WTC11 (cell line): ENCODE measurements around the gene PRR13. TPM values are rescaled to one million over a fixed set of nuclear protein-coding genes. Genes with fewer than 3 reads are reported as not detected.

Experiments
- ATAC-seq: fragments of 200-7000 bp; cut with Tn5 transposase; 2 replicates; pipeline ENCODE4 v1.10.0; 2021; ENCODE audit warnings: mild to moderate bottlenecking, moderate library complexity
- CTCF ChIA-PET: fragments of 300-600 bp; sonication (Branson Sonifier 250); formaldehyde crosslinking; loops from one replicate; lab custom pipeline; 2021; ENCODE audit warnings: antibody characterized with exemption; lab: Charles Lee
- POLR2A ChIA-PET: fragments of 350-600 bp; sonication (Branson Sonifier 250); formaldehyde crosslinking; loops from one replicate; lab custom pipeline; 2021; ENCODE audit warnings: antibody characterized with exemption; lab: Charles Lee
- DNase-seq: peaks from one replicate; pipeline ENCODE4 v3.0.0; 2021; ENCODE audit warnings: low spot score
- H3K27ac Mint-ChIP-seq: 2 replicates; pipeline ENCODE4 v1.8.0; 2021; ENCODE audit warnings: mixed read lengths
- H3K27me3 Mint-ChIP-seq: 2 replicates; pipeline ENCODE4 v1.8.0; 2021; ENCODE audit warnings: low read depth, mild to moderate bottlenecking, moderate library complexity, mixed read lengths
- H3K36me3 Mint-ChIP-seq: 2 replicates; pipeline ENCODE4 v1.8.0; 2021; ENCODE audit warnings: mixed read lengths
- H3K4me1 Mint-ChIP-seq: 2 replicates; pipeline ENCODE4 v1.8.0; 2022; ENCODE audit warnings: mixed read lengths
- H3K4me3 Mint-ChIP-seq: 2 replicates; pipeline ENCODE4 v1.8.0; 2021; ENCODE audit warnings: mild to moderate bottlenecking, moderate library complexity, mixed read lengths
- H3K9me3 Mint-ChIP-seq: 2 replicates; pipeline ENCODE4 v1.8.0; 2021; ENCODE audit warnings: mixed read lengths
- CTCF ChIP-seq: fragments of 200-600 bp; IDR thresholded peaks from 2 replicates; pipeline ENCODE4 v1.8.0; 2022; ENCODE audit warnings: antibody characterized with exemption
- E2F1 ChIP-seq: sonication (generic); formaldehyde crosslinking; IDR thresholded peaks from 2 replicates; pipeline ENCODE4 v1.8.0; 2022; ENCODE audit warnings: mild to moderate bottlenecking, missing genetic modification reagents
- E2F4 ChIP-seq: sonication (generic); formaldehyde crosslinking; IDR thresholded peaks from 2 replicates; pipeline ENCODE4 v1.8.1; 2022; ENCODE audit warnings: low read depth, mild to moderate bottlenecking, moderate library complexity, missing genetic modification reagents, borderline replicate concordance
- EMX1 ChIP-seq: fragments of 250-450 bp; sonication (Bioruptor Pico); IDR thresholded peaks from 2 replicates; pipeline ENCODE4 v1.8.0; 2021; ENCODE audit warnings: mild to moderate bottlenecking
- FOXP1 ChIP-seq: sonication (generic); formaldehyde crosslinking; IDR thresholded peaks from 2 replicates; pipeline ENCODE4 v1.8.0; 2022; ENCODE audit warnings: missing genetic modification reagents, mild to moderate bottlenecking, moderate library complexity, borderline replicate concordance
- NR3C1 ChIP-seq: sonication (generic); formaldehyde crosslinking; conservative IDR thresholded peaks from 2 replicates; pipeline ENCODE4 v1.8.1; 2023; ENCODE audit warnings: low read depth, mild to moderate bottlenecking, missing genetic modification reagents
- SMAD4 ChIP-seq: sonication (generic); formaldehyde crosslinking; IDR thresholded peaks from 2 replicates; pipeline ENCODE4 v1.8.0; 2022; ENCODE audit warnings: mild to moderate bottlenecking, missing genetic modification reagents
- TCF7 ChIP-seq: sonication (generic); formaldehyde crosslinking; IDR thresholded peaks from 2 replicates; pipeline ENCODE4 v1.8.0; 2022; ENCODE audit warnings: mild to moderate bottlenecking, low read depth, missing genetic modification reagents, moderate library complexity
- TEAD1 ChIP-seq: sonication (generic); formaldehyde crosslinking; IDR thresholded peaks from 2 replicates; pipeline ENCODE4 v1.8.0; 2022; ENCODE audit warnings: mild to moderate bottlenecking, missing genetic modification reagents
- USF2 ChIP-seq: sonication (generic); formaldehyde crosslinking; IDR thresholded peaks from 2 replicates; pipeline ENCODE4 v1.8.1; 2023; ENCODE audit warnings: mild to moderate bottlenecking, missing genetic modification reagents, moderate library complexity
- ZBTB43 ChIP-seq: sonication (generic); formaldehyde crosslinking; IDR thresholded peaks from 2 replicates; pipeline ENCODE4 v1.8.1; 2023; ENCODE audit warnings: mild to moderate bottlenecking, missing genetic modification reagents
- ZNF232 ChIP-seq: sonication (generic); formaldehyde crosslinking; IDR thresholded peaks from 2 replicates; pipeline ENCODE4 v1.8.0; 2022; ENCODE audit warnings: mild to moderate bottlenecking, missing genetic modification reagents
- total RNA-seq: library from RNA; stranded (reverse); gene quantifications from 3 replicates; pipeline ENCODE4 v1.2.3, GENCODE V29; 2021
- TF ChIP-seq, protein P1 (sequence below): fragments of 250-450 bp; sonication (Bioruptor Pico); IDR thresholded peaks from 2 replicates; pipeline ENCODE4 v1.9.0; 2021; ENCODE audit warnings: moderate library complexity, mild to moderate bottlenecking, inconsistent platforms, borderline replicate concordance
- TF ChIP-seq, protein P2 (sequence below): fragments of 250-450 bp; sonication (Bioruptor Pico); IDR thresholded peaks from 2 replicates; pipeline ENCODE4 v1.9.0; 2021; ENCODE audit warnings: mild to moderate bottlenecking, borderline replicate concordance
- TF ChIP-seq, protein P3 (sequence below): sonication (generic); formaldehyde crosslinking; IDR thresholded peaks from 2 replicates; pipeline ENCODE4 v1.8.0; 2023; ENCODE audit warnings: mild to moderate bottlenecking, missing genetic modification reagents
- TF ChIP-seq, protein P4 (sequence below): sonication (generic); formaldehyde crosslinking; IDR thresholded peaks from 2 replicates; pipeline ENCODE4 v1.8.0; 2023; ENCODE audit warnings: missing genetic modification reagents
- TF ChIP-seq, protein P5 (sequence below): fragments of 250-450 bp; sonication (Bioruptor Pico); IDR thresholded peaks from 2 replicates; pipeline ENCODE4 v1.8.0; 2021; ENCODE audit warnings: mild to moderate bottlenecking

Gene PRR13
- total RNA-seq, 1 experiment from 2014 or later = 187 TPM

GRCh38 chr12:53430116-53430515 is 11.4 kb upstream of the PRR13 start:
- Mint-ChIP-seq H3K4me1 (no peaks in the 10 kb centered on the region), H3K9me3 (no peaks in the 10 kb centered on the region), H3K27me3 (no peaks in the 10 kb centered on the region), H3K36me3 (no peaks in the 10 kb centered on the region), H3K4me3 (no peak overlapping the region), H3K27ac (no peak overlapping the region)
- ChIA-PET POLR2A (no interaction called here), CTCF (interaction anchor here (0.6 to 4.2 kb wide), 4 partner anchors 9 to 779 kb away, joined by 5 to 22 read pairs (median 7); partner anchors contain the start of gene AAAS)
- TF ChIP-seq, protein P1, sequence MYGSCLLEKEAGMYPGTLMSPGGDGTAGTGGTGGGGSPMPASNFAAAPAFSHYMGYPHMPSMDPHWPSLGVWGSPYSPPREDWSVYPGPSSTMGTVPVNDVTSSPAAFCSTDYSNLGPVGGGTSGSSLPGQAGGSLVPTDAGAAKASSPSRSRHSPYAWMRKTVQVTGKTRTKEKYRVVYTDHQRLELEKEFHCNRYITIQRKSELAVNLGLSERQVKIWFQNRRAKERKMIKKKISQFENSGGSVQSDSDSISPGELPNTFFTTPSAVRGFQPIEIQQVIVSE (CRISPR knock-in tag) = no peak
- TF ChIP-seq FOXP1 (CRISPR knock-in tag) = no peak
- no peak for TF ChIP-seq ZBTB43 (CRISPR knock-in tag)
- TF ChIP-seq USF2 (CRISPR knock-in tag) = no peak
- TF ChIP-seq, protein P2, sequence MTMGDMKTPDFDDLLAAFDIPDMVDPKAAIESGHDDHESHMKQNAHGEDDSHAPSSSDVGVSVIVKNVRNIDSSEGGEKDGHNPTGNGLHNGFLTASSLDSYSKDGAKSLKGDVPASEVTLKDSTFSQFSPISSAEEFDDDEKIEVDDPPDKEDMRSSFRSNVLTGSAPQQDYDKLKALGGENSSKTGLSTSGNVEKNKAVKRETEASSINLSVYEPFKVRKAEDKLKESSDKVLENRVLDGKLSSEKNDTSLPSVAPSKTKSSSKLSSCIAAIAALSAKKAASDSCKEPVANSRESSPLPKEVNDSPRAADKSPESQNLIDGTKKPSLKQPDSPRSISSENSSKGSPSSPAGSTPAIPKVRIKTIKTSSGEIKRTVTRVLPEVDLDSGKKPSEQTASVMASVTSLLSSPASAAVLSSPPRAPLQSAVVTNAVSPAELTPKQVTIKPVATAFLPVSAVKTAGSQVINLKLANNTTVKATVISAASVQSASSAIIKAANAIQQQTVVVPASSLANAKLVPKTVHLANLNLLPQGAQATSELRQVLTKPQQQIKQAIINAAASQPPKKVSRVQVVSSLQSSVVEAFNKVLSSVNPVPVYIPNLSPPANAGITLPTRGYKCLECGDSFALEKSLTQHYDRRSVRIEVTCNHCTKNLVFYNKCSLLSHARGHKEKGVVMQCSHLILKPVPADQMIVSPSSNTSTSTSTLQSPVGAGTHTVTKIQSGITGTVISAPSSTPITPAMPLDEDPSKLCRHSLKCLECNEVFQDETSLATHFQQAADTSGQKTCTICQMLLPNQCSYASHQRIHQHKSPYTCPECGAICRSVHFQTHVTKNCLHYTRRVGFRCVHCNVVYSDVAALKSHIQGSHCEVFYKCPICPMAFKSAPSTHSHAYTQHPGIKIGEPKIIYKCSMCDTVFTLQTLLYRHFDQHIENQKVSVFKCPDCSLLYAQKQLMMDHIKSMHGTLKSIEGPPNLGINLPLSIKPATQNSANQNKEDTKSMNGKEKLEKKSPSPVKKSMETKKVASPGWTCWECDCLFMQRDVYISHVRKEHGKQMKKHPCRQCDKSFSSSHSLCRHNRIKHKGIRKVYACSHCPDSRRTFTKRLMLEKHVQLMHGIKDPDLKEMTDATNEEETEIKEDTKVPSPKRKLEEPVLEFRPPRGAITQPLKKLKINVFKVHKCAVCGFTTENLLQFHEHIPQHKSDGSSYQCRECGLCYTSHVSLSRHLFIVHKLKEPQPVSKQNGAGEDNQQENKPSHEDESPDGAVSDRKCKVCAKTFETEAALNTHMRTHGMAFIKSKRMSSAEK = no peak
- no peak for ATAC-seq
- DNase-seq = no peak

DNA sequence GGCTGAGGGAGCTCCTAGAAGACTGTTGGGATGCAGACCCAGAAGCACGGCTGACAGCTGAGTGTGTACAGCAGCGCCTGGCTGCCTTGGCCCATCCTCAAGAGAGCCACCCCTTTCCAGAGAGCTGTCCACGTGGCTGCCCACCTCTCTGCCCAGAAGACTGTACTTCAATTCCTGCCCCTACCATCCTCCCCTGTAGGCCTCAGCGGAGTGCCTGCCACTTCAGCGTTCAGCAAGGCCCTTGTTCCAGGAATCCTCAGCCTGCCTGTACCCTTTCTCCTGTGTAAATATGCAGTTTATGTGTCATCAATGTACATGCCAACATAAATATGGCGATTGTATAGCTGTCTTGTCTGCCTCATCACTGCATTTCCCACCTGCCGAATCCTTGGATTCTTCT is 10.3 kb upstream of the PRR13 start:
- POLR2A ChIA-PET = interaction anchor here (1.0 kb wide), 1 partner anchor 10 kb away, joined by 3 read pairs; the partner anchor contains the start of gene PRR13
- no peak overlapping the region for H3K4me3 Mint-ChIP-seq
- ATAC-seq = no peak

More for the DNA sequence above, 10.3 kb upstream of the PRR13 start:
- no peaks in the 10 kb centered on the region for H3K27me3 Mint-ChIP-seq
- CTCF ChIA-PET = interaction anchor here (2.1 to 4.2 kb wide), 3 partner anchors 10 to 110 kb away, joined by 5 to 22 read pairs (median 9); partner anchors contain the start of gene AAAS
- H3K36me3 Mint-ChIP-seq = no peaks in the 10 kb centered on the region
- DNase-seq = no peak
- no peaks in the 10 kb centered on the region for H3K9me3 Mint-ChIP-seq
- no peak for TF ChIP-seq NR3C1 (CRISPR knock-in tag)
- no peak for TF ChIP-seq SMAD4 (CRISPR knock-in tag)
- no peak for TF ChIP-seq E2F1 (CRISPR knock-in tag)
- TF ChIP-seq E2F4 = no peak
- no peak for TF ChIP-seq ZNF232 (CRISPR knock-in tag)
- TF ChIP-seq TEAD1 (CRISPR knock-in tag) = no peak
- TF ChIP-seq, protein P3, sequence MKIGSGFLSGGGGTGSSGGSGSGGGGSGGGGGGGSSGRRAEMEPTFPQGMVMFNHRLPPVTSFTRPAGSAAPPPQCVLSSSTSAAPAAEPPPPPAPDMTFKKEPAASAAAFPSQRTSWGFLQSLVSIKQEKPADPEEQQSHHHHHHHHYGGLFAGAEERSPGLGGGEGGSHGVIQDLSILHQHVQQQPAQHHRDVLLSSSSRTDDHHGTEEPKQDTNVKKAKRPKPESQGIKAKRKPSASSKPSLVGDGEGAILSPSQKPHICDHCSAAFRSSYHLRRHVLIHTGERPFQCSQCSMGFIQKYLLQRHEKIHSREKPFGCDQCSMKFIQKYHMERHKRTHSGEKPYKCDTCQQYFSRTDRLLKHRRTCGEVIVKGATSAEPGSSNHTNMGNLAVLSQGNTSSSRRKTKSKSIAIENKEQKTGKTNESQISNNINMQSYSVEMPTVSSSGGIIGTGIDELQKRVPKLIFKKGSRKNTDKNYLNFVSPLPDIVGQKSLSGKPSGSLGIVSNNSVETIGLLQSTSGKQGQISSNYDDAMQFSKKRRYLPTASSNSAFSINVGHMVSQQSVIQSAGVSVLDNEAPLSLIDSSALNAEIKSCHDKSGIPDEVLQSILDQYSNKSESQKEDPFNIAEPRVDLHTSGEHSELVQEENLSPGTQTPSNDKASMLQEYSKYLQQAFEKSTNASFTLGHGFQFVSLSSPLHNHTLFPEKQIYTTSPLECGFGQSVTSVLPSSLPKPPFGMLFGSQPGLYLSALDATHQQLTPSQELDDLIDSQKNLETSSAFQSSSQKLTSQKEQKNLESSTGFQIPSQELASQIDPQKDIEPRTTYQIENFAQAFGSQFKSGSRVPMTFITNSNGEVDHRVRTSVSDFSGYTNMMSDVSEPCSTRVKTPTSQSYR (CRISPR knock-in tag) = no peak
- TF ChIP-seq, protein P4, sequence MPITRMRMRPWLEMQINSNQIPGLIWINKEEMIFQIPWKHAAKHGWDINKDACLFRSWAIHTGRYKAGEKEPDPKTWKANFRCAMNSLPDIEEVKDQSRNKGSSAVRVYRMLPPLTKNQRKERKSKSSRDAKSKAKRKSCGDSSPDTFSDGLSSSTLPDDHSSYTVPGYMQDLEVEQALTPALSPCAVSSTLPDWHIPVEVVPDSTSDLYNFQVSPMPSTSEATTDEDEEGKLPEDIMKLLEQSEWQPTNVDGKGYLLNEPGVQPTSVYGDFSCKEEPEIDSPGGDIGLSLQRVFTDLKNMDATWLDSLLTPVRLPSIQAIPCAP (CRISPR knock-in tag) = no peak
- no peak for TF ChIP-seq TCF7
- TF ChIP-seq CTCF = no peak
- TF ChIP-seq EMX1 = no peak
- TF ChIP-seq, protein P5, sequence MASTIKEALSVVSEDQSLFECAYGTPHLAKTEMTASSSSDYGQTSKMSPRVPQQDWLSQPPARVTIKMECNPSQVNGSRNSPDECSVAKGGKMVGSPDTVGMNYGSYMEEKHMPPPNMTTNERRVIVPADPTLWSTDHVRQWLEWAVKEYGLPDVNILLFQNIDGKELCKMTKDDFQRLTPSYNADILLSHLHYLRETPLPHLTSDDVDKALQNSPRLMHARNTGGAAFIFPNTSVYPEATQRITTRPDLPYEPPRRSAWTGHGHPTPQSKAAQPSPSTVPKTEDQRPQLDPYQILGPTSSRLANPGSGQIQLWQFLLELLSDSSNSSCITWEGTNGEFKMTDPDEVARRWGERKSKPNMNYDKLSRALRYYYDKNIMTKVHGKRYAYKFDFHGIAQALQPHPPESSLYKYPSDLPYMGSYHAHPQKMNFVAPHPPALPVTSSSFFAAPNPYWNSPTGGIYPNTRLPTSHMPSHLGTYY (CRISPR knock-in tag) = no peak
- H3K4me1 Mint-ChIP-seq = no peaks in the 10 kb centered on the region
- no peak overlapping the region for H3K27ac Mint-ChIP-seq
